ENCODE measurements around the gene IRX1.

IRX1 gene

DNA sequence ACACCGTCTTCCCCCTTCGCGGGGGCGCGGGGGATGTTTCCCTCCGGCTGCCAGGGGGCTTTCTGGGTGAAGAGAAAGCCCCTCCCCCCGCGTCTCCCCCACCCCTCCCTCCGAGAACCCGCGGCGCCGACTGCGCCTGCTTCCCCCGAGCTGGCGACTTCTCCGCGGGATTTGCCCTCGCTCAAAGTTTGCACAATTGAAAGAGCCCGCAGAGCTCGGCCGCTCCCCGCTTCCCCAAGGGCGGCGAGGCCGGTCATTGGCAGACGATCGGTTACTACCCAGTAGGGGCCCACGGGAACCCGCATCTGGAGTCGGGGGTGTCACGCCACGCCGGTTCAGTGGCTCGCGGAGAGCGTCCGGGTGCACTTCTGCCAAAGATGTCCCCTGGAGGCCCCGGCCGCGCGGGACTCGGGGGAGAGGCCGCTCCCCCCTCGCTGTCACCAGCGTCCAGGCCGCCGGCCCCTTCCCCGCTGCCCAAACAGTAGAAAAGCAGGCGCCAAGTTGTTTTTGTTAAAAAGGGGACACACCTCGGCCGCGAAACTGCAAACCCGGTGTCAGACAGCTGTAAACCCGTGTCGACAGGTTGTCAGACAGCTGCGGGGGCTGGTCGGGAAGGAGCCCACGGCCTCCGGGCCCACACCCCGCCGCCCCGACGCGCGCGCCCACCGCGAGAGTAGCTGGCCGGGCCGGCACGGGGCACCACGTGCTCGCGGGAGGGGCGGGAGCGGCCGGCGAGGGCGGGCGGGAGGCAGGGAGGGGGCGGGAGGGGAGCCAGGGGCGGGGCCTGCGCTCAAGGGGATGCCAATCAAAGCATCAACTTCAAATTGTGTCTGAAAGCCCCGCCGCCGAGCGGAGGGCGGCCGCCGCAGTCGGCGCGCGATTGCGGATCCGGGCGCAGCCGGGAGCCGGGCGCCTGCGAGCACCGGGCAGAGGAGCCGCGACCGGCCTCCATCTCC lies at the start of gene IRX1:
Gene IRX1 (plus strand): TSS at position 827 of the 956 bp plus-strand sequence. CDS start 274 bp downstream, outside the sequence.
- Mint-ChIP-seq H3K4me1 (peaks cover 47% of the 10 kb centered on the region), H3K36me3 (ENCODE audit: low read depth) (no peaks in the 10 kb centered on the region), H3K9me3 (peaks cover 3% of the 10 kb centered on the region), H3K4me3 (peak within 1 kb of the TSS; percentile 78), H3K27ac (peak within 1 kb of the TSS; percentile 57), H3K27me3 (ENCODE audit: low read depth, poor library complexity) (peaks cover 95% of the 10 kb centered on the region)
- TF ChIP-seq, protein P1, sequence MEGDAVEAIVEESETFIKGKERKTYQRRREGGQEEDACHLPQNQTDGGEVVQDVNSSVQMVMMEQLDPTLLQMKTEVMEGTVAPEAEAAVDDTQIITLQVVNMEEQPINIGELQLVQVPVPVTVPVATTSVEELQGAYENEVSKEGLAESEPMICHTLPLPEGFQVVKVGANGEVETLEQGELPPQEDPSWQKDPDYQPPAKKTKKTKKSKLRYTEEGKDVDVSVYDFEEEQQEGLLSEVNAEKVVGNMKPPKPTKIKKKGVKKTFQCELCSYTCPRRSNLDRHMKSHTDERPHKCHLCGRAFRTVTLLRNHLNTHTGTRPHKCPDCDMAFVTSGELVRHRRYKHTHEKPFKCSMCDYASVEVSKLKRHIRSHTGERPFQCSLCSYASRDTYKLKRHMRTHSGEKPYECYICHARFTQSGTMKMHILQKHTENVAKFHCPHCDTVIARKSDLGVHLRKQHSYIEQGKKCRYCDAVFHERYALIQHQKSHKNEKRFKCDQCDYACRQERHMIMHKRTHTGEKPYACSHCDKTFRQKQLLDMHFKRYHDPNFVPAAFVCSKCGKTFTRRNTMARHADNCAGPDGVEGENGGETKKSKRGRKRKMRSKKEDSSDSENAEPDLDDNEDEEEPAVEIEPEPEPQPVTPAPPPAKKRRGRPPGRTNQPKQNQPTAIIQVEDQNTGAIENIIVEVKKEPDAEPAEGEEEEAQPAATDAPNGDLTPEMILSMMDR (IDR thresholded peaks at IDR 0.05), result no peak
- DNase-seq, result peak; percentile 58

DNA sequence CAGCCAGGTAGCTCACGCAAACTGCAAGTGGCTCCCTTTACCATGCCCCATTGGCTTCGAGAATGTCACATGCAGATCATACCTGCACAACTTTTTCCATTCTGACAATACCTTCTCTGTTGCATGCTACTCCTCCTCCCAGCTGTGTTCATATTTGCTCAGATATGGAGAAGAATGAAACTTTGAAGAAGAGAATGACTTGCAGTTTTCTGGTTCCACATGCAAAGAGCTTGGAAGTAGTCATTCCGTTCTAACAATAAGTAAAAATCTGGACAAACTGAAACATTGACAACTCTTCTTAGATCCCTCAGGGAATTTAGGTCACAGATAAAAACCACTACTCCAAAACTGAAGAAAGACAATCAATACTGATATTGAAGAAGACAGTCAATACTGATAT lies 49.6 kb upstream of the IRX1 start:
- Mint-ChIP-seq H3K9me3 (peaks cover 6% of the 10 kb centered on the region), H3K4me1 (no peaks in the 10 kb centered on the region), H3K27ac (no peak overlapping the region), H3K27me3 (ENCODE audit: low read depth, poor library complexity) (peaks cover 15% of the 10 kb centered on the region), H3K36me3 (ENCODE audit: low read depth) (no peaks in the 10 kb centered on the region), H3K4me3 (no peak overlapping the region)
- no peak for DNase-seq
- TF ChIP-seq, protein P1 (IDR thresholded peaks at IDR 0.05), result no peak

DNA sequence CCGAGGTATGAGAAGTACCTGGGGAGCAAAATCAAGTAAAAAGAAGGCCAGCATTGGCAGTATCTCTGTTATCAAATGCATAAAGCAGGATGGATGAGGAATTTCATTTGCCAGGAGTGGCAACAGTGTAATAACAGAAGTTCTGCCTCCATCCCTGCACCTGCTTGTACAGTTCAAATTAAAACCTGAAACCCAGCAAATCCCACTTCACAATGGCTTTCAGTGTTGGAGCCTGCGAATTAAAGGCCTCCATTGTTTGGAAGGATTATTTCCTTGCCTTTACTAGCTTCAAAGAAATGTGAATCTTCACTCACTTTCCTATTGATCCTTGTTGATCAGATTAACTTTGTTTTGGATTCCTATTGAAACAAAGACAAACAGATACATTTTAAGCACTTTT lies 31.5 kb upstream of the IRX1 start:
- H3K27ac Mint-ChIP-seq, result no peak overlapping the region
- DNase-seq, result no peak
- peaks cover 31% of the 10 kb centered on the region for H3K9me3 Mint-ChIP-seq
- H3K36me3 Mint-ChIP-seq (ENCODE audit: low read depth), result peaks cover 12% of the 10 kb centered on the region
- H3K27me3 Mint-ChIP-seq (ENCODE audit: low read depth, poor library complexity), result peaks cover 15% of the 10 kb centered on the region
- H3K4me3 Mint-ChIP-seq, result no peak overlapping the region
- peaks cover 20% of the 10 kb centered on the region for H3K4me1 Mint-ChIP-seq
- TF ChIP-seq, protein P1 (IDR thresholded peaks at IDR 0.05), result no peak

DNA sequence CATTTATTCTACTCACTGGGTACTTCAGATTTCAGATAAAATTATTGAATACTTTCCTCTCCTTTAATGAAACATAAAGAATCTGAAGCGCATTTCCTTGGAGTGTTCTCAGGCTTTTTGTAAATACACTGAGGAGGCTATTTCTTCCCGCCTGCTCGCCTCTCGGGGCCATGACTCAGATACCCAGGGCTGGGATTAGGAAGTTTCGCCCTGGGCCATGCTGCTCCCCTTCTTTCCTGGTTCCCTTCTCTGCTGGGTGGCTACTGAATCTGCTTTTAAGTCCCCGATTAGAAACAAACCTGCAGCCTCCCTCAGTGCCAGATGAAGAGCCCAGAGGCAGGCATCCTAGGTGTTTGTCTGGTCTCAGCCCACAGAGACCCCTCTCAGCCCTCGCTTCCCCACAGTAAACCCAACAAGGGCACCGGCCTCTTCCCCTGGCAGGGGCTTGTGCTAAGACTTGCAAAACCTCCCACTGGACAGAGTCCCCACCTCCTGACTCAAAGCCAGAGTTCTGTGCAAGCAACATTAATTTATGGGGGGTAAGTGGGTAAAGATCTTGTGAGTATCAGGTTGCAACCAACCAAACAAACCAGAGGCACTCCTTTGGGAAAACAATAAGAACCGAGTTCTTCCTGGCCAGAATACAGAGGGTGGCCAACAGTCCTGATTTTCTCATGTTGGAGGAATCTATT lies 30.7 kb upstream of the IRX1 start:
- Mint-ChIP-seq H3K36me3 (ENCODE audit: low read depth) (peaks cover 12% of the 10 kb centered on the region), H3K27me3 (ENCODE audit: low read depth, poor library complexity) (peaks cover 24% of the 10 kb centered on the region), H3K27ac (peak overlapping the region; percentile 33), H3K9me3 (peaks cover 25% of the 10 kb centered on the region), H3K4me1 (peaks cover 20% of the 10 kb centered on the region), H3K4me3 (no peak overlapping the region)
- TF ChIP-seq, protein P1 (IDR thresholded peaks at IDR 0.05), result no peak
- peak; percentile 22 for DNase-seq

DNA sequence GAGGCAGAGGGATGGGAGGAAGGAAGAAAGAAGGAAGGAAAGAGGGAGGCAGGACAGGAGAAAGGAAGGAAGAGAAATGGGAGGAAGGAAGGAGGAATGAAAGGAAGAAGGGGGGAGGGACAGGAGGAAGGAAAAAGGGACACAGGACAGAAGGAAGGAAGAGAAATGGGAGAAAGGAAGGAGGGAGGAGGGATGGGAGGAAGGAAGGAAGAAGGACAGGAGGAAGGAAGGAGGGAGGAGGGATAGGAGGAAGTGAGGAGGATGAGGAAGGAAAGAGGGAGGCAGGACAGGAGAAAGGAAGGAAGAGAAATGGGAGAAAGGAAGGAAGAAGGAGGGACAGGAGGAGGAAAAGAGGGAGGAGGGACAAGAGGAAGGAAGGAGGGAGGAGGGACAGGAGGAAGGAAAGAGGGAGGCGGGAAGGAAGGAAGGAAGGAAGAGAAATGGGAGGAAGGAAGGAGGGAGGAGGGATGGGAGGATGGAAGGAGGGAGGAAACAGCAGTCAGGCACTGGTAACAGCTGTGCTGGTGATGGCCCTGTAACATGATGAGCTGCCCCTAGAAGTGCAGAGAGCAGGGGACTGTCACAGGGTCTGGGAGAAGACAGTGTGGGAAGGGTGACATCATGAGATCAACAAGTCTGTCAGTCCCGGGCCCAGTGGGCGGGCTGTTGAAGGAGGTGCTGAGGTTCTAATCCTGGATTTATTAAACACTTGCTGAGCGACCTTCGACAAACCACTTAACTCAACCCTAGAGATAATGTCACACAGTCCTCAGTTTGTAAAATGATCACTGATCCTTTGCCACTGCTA lies 10.7 kb upstream of the IRX1 start:
- TF ChIP-seq, protein P1 (IDR thresholded peaks at IDR 0.05), result no peak

More for the DNA sequence above, 10.7 kb upstream of the IRX1 start:
- Mint-ChIP-seq H3K9me3 (no peaks in the 10 kb centered on the region), H3K36me3 (ENCODE audit: low read depth) (no peaks in the 10 kb centered on the region), H3K4me3 (no peak overlapping the region), H3K27ac (no peak overlapping the region), H3K4me1 (no peaks in the 10 kb centered on the region), H3K27me3 (ENCODE audit: low read depth, poor library complexity) (peaks cover 99% of the 10 kb centered on the region)
- DNase-seq, result no peak
